HL-60 (cell line): ENCODE results near the gene MALAT1.

Source experiments
- CTCF ChIP-seq: IDR thresholded peaks from one replicate; pipeline ENCODE4 v1.5.1; 2011; ENCODE audit warnings: low read length, control low read depth, inconsistent platforms; ENCODE audit not compliant: insufficient read depth
- GABPA ChIP-seq: IDR thresholded peaks from 2 replicates; pipeline ENCODE4 v1.6.1; 2012; ENCODE audit warnings: low read depth

- TF ChIP-seq CTCF (no peak), GABPA (no peak)
Observed at GRCh38 chr11:65506290-65506771, 7.5 kb downstream of the MALAT1 start.
